Urinary bladder (tissue), 4 donors: Measurements from ENCODE around the gene MAPK8IP3. TPM values are rescaled to one million over a fixed set of nuclear protein-coding genes. Genes with fewer than 3 reads are reported as not detected.

Source experiments
- DNase-seq: peaks from one replicate; pipeline ENCODE4 v3.0.0-alpha.2; 2015; ENCODE audit errors: extremely low spot score
- H3K27ac ChIP-seq: one replicate; pipeline ENCODE4 v1.5.1; 2013; ENCODE audit warnings: low read depth, mild to moderate bottlenecking, moderate library complexity
- H3K36me3 ChIP-seq: one replicate; pipeline ENCODE4 v1.6.1; 2013; ENCODE audit warnings: mild to moderate bottlenecking, moderate library complexity; ENCODE audit not compliant: insufficient read depth
- H3K4me1 ChIP-seq: one replicate; pipeline ENCODE4 v1.6.1; 2013; ENCODE audit warnings: mild to moderate bottlenecking, moderate library complexity; ENCODE audit not compliant: insufficient read depth
- H3K4me3 ChIP-seq: one replicate; pipeline ENCODE4 v1.5.1; 2013; ENCODE audit warnings: low read depth, low read length
- WGBS: extraction: QIAGEN DNeasy Blood & Tissue Kit; methylation state at CpG from one replicate; pipeline ENCODE4 v1.1.7; 2013; 5-methylcytosine and 5-hydroxymethylcytosine counted together
- polyA plus RNA-seq: library from polyadenylated mRNA; stranded (reverse); fragments of 200-250 nt; gene quantifications from one replicate; pipeline ENCODE4 v1.2.3, GENCODE V29; 2013
- total RNA-seq: library from RNA; depleted of rRNA; stranded (reverse); fragments of >200 nt; gene quantifications from one replicate; pipeline ENCODE4 v1.2.3, GENCODE V29; 2014
- donor health status: healthy with polysubstance abuse.
- donor health status: healthy.

Gene MAPK8IP3
- total and polyA plus RNA-seq, 2 donors: 36.8 to 47.0 TPM

- WGBS: 95% methylated on average over 19 of the region's 19 CpGs
- no peak overlapping the region for H3K27ac ChIP-seq
- H3K4me3 ChIP-seq: no peak overlapping the region
- DNase-seq: no peak
- H3K4me1 ChIP-seq: no peaks in the 10 kb centered on the region
- peaks cover 7% of the 10 kb centered on the region for H3K36me3 ChIP-seq
These were observed 35.6 kb upstream of the MAPK8IP3 start for GRCh38 chr16:1670371-1670770.

GRCh38 chr16:1670866-1671265 lies 35.1 kb upstream of the MAPK8IP3 start:
- peaks cover 5% of the 10 kb centered on the region for H3K36me3 ChIP-seq
- WGBS: 96% methylated on average over 7 of the region's 7 CpGs

GRCh38 chr16:1673424-1674151 lies 32.4 kb upstream of the MAPK8IP3 start:
- H3K36me3 ChIP-seq: peaks cover 5% of the 10 kb centered on the region
- DNase-seq: no peak
- WGBS: 90% methylated on average over 26 of the region's 26 CpGs
- H3K27ac ChIP-seq: no peak overlapping the region
- H3K4me3 ChIP-seq: no peak overlapping the region
- H3K4me1 ChIP-seq: no peaks in the 10 kb centered on the region

More at GRCh38 chr16:1670866-1671265, 35.1 kb upstream of the MAPK8IP3 start:
- DNase-seq: no peak
- Histone ChIP-seq H3K27ac (no peak overlapping the region), H3K4me3 (no peak overlapping the region), H3K4me1 (no peaks in the 10 kb centered on the region)

- Histone ChIP-seq H3K4me3 (no peak overlapping the region), H3K4me1 (no peaks in the 10 kb centered on the region), H3K27ac (no peak overlapping the region), H3K36me3 (peaks cover 5% of the 10 kb centered on the region)
- WGBS: 85% methylated on average over 7 of the region's 7 CpGs
- no peak for DNase-seq
These were observed 31.7 kb upstream of the MAPK8IP3 start for GRCh38 chr16:1674306-1674705.

- Histone ChIP-seq H3K27ac (no peak overlapping the region), H3K4me3 (no peak overlapping the region), H3K4me1 (peaks cover 1% of the 10 kb centered on the region), H3K36me3 (peaks cover 5% of the 10 kb centered on the region)
- DNase-seq: no peak
- 92% methylated on average over 19 of the region's 19 CpGs for WGBS
These were observed 31.0 kb upstream of the MAPK8IP3 start for GRCh38 chr16:1674751-1675664.

- Histone ChIP-seq H3K27ac (no peak overlapping the region), H3K36me3 (peaks cover 5% of the 10 kb centered on the region), H3K4me3 (no peak overlapping the region), H3K4me1 (peaks cover 1% of the 10 kb centered on the region)
- no peak for DNase-seq
- 93% methylated on average over 12 of the region's 12 CpGs for WGBS
These were observed 29.3 kb upstream of the MAPK8IP3 start for GRCh38 chr16:1676661-1677060.

GRCh38 chr16:1677339-1677738 lies 28.7 kb upstream of the MAPK8IP3 start:
- H3K27ac ChIP-seq: no peak overlapping the region
- H3K4me3 ChIP-seq: no peak overlapping the region
- peaks cover 3% of the 10 kb centered on the region for H3K36me3 ChIP-seq
- DNase-seq: no peak
- 88% methylated on average over 18 of the region's 18 CpGs for WGBS
- H3K4me1 ChIP-seq: peaks cover 1% of the 10 kb centered on the region

- Histone ChIP-seq H3K4me1 (peaks cover 1% of the 10 kb centered on the region), H3K27ac (peak within 1 kb of the TSS; percentile 67), H3K36me3 (no peaks in the 10 kb centered on the region), H3K4me3 (peak within 1 kb of the TSS; percentile 79)
- DNase-seq: peak; percentile 84
- 1% methylated on average over 79 of the region's 79 CpGs for WGBS
These were observed 28.0 kb upstream of the MAPK8IP3 start, which contains the start of gene JPT2 for GRCh38 chr16:1677942-1678499. Gene JPT2 (plus strand): TSS chr16:1678279. CDS start chr16:1678313, 34 bp downstream.

GRCh38 chr16:1678500-1679098 lies 27.4 kb upstream of the MAPK8IP3 start:
- 1% methylated on average over 45 of the region's 45 CpGs for WGBS
- no peak for DNase-seq
- Histone ChIP-seq H3K4me3 (peak overlapping the region; percentile 79), H3K36me3 (no peaks in the 10 kb centered on the region), H3K4me1 (peaks cover 1% of the 10 kb centered on the region), H3K27ac (peak overlapping the region; percentile 67)

- WGBS: 91% methylated on average over 14 of the region's 14 CpGs
- peaks cover 1% of the 10 kb centered on the region for H3K4me1 ChIP-seq
- no peak overlapping the region for H3K4me3 ChIP-seq
- H3K27ac ChIP-seq: no peak overlapping the region
- H3K36me3 ChIP-seq: no peaks in the 10 kb centered on the region
- no peak for DNase-seq
These were observed 25.6 kb upstream of the MAPK8IP3 start for GRCh38 chr16:1680361-1680760.

GRCh38 chr16:1681032-1681431 lies 25.0 kb upstream of the MAPK8IP3 start:
- Histone ChIP-seq H3K4me1 (peaks cover 1% of the 10 kb centered on the region), H3K27ac (no peak overlapping the region), H3K4me3 (no peak overlapping the region), H3K36me3 (no peaks in the 10 kb centered on the region)
- WGBS: 91% methylated on average over 10 of the region's 10 CpGs
- DNase-seq: no peak

GRCh38 chr16:1687427-1688316 lies 18.3 kb upstream of the MAPK8IP3 start:
- Histone ChIP-seq H3K4me3 (no peak overlapping the region), H3K36me3 (no peaks in the 10 kb centered on the region), H3K4me1 (no peaks in the 10 kb centered on the region), H3K27ac (no peak overlapping the region)
- no peak for DNase-seq
- WGBS: 88% methylated on average over 17 of the region's 17 CpGs
